SU-DHL-6 (cell line): ENCODE measurements around the gene MKS1.

Source experiments
- CTCF ChIP-seq: fragments of 200-600 bp; sonication (generic); IDR thresholded peaks from one replicate; pipeline ENCODE4 v1.5.1; 2017; ENCODE audit warnings: antibody characterized with exemption, mild to moderate bottlenecking, low read length, moderate library complexity; ENCODE audit not compliant: insufficient read depth, poor library complexity, severe bottlenecking
- EZH2phosphoT487 ChIP-seq: fragments of 200-600 bp; sonication (generic), shearing (Covaris generic); conservative IDR thresholded peaks from 2 replicates; pipeline ENCODE4 v1.6.1; 2018; ENCODE audit warnings: mild to moderate bottlenecking, antibody characterized with exemption, low read length, moderate library complexity, mixed read lengths

DNA sequence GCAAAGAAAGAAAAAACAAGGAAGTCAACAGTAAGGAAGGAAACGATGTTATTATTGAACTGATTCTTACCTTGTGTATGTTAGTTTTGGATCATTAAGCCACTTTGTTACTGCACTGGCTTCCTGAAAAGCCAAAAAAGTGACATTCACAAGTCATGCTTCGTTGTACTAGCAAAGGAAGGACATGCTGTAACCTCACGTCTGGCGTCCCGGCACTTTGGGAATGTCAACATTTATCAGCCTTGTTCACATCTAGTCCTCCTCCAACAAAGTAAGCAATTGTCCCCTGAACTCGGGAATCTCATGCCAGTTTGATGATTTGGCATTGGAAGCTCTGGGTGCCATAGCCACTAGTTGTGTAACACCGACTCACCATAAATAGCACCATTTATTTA is 731 bp upstream of the MKS1 start:
- no peak for TF ChIP-seq CTCF
- no peak for TF ChIP-seq EZH2phosphoT487
